ENCODE data around the gene CNFN. TPM values are rescaled to one million over a fixed set of nuclear protein-coding genes. Genes with fewer than 3 reads are reported as not detected.
A peak's percentile ranks its signal among the peaks of the same experiment; 100 is the strongest.

The CNFN gene
- total RNA-seq, 1 donor from 2014 or later, result not detected

GRCh38 chr19:42403586-42403985 lies 13.5 kb upstream of the CNFN start:
- no peak for TF ChIP-seq CTCF (IDR thresholded peaks at IDR 0.05)
- Mint-ChIP-seq H3K36me3 (ENCODE audit: low read depth) (no peaks in the 10 kb centered on the region), H3K27me3 (ENCODE audit: low read depth) (no peaks in the 10 kb centered on the region), H3K4me1 (ENCODE audit: low read depth) (peaks cover 7% of the 10 kb centered on the region), H3K4me3 (ENCODE audit: unreplicated experiment) (no peak overlapping the region), H3K27ac (ENCODE audit: unreplicated experiment) (no peak overlapping the region), H3K9me3 (ENCODE audit: low read depth) (no peaks in the 10 kb centered on the region)
- no peak for DNase-seq (ENCODE audit: low spot score)

GRCh38 chr19:42402376-42403116 lies 12.4 kb upstream of the CNFN start:
- DNase-seq (ENCODE audit: low spot score), result no peak
- Mint-ChIP-seq H3K36me3 (ENCODE audit: low read depth) (no peaks in the 10 kb centered on the region), H3K9me3 (ENCODE audit: low read depth) (no peaks in the 10 kb centered on the region), H3K27ac (ENCODE audit: unreplicated experiment) (no peak overlapping the region), H3K27me3 (ENCODE audit: low read depth) (no peaks in the 10 kb centered on the region), H3K4me3 (ENCODE audit: unreplicated experiment) (peak overlapping the region; percentile 76), H3K4me1 (ENCODE audit: low read depth) (peaks cover 12% of the 10 kb centered on the region)
- TF ChIP-seq CTCF (IDR thresholded peaks at IDR 0.05), result no peak

GRCh38 chr19:42401365-42402303 lies 11.5 kb upstream of the CNFN start:
- no peaks in the 10 kb centered on the region for H3K27me3 Mint-ChIP-seq (ENCODE audit: low read depth)
- peaks cover 18% of the 10 kb centered on the region for H3K4me1 Mint-ChIP-seq (ENCODE audit: low read depth)
- peak overlapping the region; percentile 76 for H3K4me3 Mint-ChIP-seq (ENCODE audit: unreplicated experiment)
- no peaks in the 10 kb centered on the region for H3K36me3 Mint-ChIP-seq (ENCODE audit: low read depth)
- no peak for DNase-seq (ENCODE audit: low spot score)
- H3K27ac Mint-ChIP-seq (ENCODE audit: unreplicated experiment), result peak overlapping the region; percentile 39
- TF ChIP-seq CTCF (IDR thresholded peaks at IDR 0.05), result peak; percentile 99
- H3K9me3 Mint-ChIP-seq (ENCODE audit: low read depth), result no peaks in the 10 kb centered on the region

GRCh38 chr19:42400404-42400803 lies 10.3 kb upstream of the CNFN start:
- TF ChIP-seq CTCF (IDR thresholded peaks at IDR 0.05), result no peak
- no peak overlapping the region for H3K27ac Mint-ChIP-seq (ENCODE audit: unreplicated experiment)
- H3K9me3 Mint-ChIP-seq (ENCODE audit: low read depth), result no peaks in the 10 kb centered on the region
- H3K4me1 Mint-ChIP-seq (ENCODE audit: low read depth), result peaks cover 25% of the 10 kb centered on the region
- no peak for DNase-seq (ENCODE audit: low spot score)
- H3K4me3 Mint-ChIP-seq (ENCODE audit: unreplicated experiment), result no peak overlapping the region
- H3K36me3 Mint-ChIP-seq (ENCODE audit: low read depth), result no peaks in the 10 kb centered on the region
- no peaks in the 10 kb centered on the region for H3K27me3 Mint-ChIP-seq (ENCODE audit: low read depth)

Measured in chondrocyte (in vitro differentiated cells).